Rectal smooth muscle tissue (tissue), 1 donor: ENCODE measurements around the gene NTN4.
"Not testable (repeated sequence)": the region's sequence is repeated elsewhere in the genome, so short reads cannot be mapped to it uniquely, and the experiment has no call there.

Experiments used
- H3K27ac ChIP-seq: one replicate; pipeline ENCODE4 v1.7.0; 2013; ENCODE audit warnings: low read depth, low read length, inconsistent platforms
- H3K27me3 ChIP-seq: one replicate; pipeline ENCODE4 v1.7.0; 2013; ENCODE audit warnings: low read length; ENCODE audit not compliant: control insufficient read depth, insufficient read depth
- H3K36me3 ChIP-seq: one replicate; pipeline ENCODE4 v1.7.0; 2013; ENCODE audit warnings: low read length; ENCODE audit not compliant: control insufficient read depth, insufficient read depth
- H3K4me1 ChIP-seq: one replicate; pipeline ENCODE4 v1.7.0; 2013; ENCODE audit warnings: low read length; ENCODE audit not compliant: control insufficient read depth, insufficient read depth
- H3K4me3 ChIP-seq: one replicate; pipeline ENCODE4 v1.7.0; 2013; ENCODE audit warnings: low read length
- H3K9ac ChIP-seq: one replicate; pipeline ENCODE4 v1.7.0; 2013; ENCODE audit warnings: low read length

The NTN4 gene

DNA sequence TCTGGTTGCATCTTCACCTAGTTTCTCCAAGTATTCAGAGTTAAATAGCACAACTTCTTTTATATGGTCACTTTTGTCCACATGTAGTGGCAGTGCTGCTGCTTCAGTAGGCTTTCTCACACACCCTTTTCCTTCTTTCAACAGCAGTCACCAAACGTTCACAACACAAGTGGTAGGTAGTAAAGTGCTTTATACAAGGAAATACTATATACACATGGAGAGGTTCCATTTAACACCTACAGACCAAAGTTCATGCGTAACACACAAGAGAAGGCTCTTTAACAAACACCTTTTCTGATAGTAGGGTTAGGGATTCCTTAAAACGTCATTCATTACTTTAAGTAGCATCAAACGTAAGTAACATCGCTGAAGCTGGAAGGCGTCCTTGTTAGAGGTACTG is 132.2 kb downstream of the NTN4 start:
- no peak overlapping the region for H3K27ac ChIP-seq
- no peak overlapping the region for H3K9ac ChIP-seq
- H3K27me3 ChIP-seq: no peaks in the 10 kb centered on the region

DNA sequence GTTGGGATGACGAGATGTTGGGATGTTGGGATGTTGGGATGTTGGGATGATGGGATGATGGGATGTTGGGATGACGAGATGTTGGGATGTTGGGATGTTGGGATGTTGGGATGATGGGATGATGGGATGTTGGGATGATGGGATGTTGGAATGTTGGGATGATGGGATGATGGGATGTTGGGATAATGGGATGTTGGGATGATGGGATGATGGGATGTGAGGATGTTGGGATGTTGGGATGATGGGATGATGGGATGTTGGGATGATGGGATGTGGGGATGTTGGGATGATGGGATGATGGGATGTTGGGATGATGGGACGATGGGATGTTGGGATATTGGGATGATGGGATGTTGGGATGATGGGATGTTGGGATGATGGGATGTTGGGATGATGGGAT is 135.9 kb downstream of the NTN4 start:
- not testable (repeated sequence) for H3K4me1 ChIP-seq, H3K4me3 ChIP-seq, H3K27ac ChIP-seq, H3K27me3 ChIP-seq, H3K36me3 ChIP-seq, H3K9ac ChIP-seq

More for the DNA sequence above, 132.2 kb downstream of the NTN4 start:
- Histone ChIP-seq H3K4me3 (no peak overlapping the region), H3K4me1 (no peaks in the 10 kb centered on the region), H3K36me3 (no peaks in the 10 kb centered on the region)

- Histone ChIP-seq H3K4me3 (no peak overlapping the region), H3K27me3 (no peaks in the 10 kb centered on the region), H3K4me1 (no peaks in the 10 kb centered on the region), H3K27ac (no peak overlapping the region), H3K9ac (no peak overlapping the region), H3K36me3 (no peaks in the 10 kb centered on the region)
Measured at GRCh38 chr12:95653771-95654546, 136.6 kb downstream of the NTN4 start.

DNA sequence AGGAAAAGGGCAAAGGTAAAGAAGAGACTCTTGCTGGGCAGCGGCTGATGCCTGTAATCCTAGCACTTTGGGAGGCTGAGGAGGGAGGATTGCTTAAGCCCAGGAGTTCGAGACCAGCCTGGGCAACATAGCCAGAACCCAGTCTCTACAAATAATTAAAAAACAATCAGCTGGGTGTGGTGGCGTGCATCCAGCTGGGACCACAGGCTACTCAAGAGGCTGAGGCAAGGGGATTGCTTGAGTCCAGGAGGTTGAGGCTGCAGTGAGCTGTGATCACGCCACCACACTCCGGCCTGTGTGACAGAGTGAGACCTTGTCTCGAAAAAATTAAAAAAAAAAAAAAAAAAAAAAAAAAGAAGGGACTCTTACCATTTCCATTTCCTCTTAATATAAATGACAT is 138.9 kb downstream of the NTN4 start:
- no peak overlapping the region for H3K9ac ChIP-seq
- no peak overlapping the region for H3K4me3 ChIP-seq
- no peaks in the 10 kb centered on the region for H3K36me3 ChIP-seq
- H3K4me1 ChIP-seq: peaks cover 4% of the 10 kb centered on the region
- no peak overlapping the region for H3K27ac ChIP-seq
- H3K27me3 ChIP-seq: no peaks in the 10 kb centered on the region

DNA sequence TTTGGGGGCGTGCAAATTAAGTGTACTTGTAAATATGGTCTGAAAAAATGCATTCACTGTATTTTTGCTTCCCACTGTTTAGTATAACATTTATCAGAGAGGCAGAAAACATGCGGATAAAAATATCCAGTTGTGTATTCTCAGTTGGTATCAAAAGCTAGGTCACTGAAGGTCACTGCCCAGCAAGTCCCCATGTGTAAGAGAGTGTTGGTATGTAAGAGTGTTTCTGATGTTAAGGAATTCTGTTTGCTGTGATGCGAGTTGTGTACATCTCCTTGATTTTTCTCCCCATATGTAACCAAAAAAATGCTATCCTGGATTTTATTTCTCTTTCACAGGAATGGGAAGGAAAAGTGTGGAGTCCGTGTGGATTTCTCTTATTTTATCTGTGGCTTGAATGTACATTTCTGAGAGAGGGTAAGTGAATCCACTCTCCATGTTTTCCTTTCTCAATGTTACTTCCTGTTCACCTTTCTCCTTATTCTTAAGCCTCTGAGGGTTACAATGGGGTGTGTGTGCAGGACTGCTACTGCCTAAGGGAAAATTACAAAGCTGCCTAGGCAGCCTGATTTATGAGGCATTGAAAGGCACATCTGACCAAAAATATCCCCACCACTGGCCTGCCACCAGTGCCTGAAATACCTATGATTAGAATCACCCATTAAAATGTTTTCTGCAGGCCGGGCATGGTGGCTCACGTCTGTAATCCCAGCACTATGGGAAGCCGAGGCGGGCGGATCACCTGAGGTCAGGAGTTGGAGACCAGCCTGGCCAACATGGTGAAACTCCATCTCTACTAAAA is 141.4 kb downstream of the NTN4 start:
- no peak overlapping the region for H3K27ac ChIP-seq
- H3K9ac ChIP-seq: no peak overlapping the region
- H3K36me3 ChIP-seq: no peaks in the 10 kb centered on the region
- no peak overlapping the region for H3K4me3 ChIP-seq
- no peaks in the 10 kb centered on the region for H3K27me3 ChIP-seq
- peaks cover 7% of the 10 kb centered on the region for H3K4me1 ChIP-seq

DNA sequence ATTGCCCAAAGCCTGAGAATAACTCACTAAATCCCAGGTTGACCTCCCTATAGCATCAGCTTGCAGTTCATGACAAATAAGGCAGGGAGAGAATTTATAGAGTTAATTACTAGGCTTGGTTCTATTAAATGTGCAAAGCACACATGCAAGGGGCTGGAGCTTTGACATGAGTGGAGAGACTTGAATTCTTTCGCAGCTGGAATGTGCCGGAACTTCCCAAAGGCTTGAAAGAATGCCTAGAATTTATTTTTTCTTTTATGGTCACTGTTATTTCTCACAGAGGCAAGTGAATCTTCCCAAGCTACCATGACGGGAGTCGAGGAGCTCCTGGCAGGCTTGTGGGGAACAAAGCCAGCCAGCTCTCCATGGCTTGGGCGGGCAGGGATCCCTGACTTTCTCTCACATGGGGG is 143.8 kb downstream of the NTN4 start:
- no peak overlapping the region for H3K9ac ChIP-seq
- H3K36me3 ChIP-seq: no peaks in the 10 kb centered on the region
- H3K27me3 ChIP-seq: no peaks in the 10 kb centered on the region
- H3K4me3 ChIP-seq: no peak overlapping the region
- H3K27ac ChIP-seq: no peak overlapping the region
- peaks cover 7% of the 10 kb centered on the region for H3K4me1 ChIP-seq

DNA sequence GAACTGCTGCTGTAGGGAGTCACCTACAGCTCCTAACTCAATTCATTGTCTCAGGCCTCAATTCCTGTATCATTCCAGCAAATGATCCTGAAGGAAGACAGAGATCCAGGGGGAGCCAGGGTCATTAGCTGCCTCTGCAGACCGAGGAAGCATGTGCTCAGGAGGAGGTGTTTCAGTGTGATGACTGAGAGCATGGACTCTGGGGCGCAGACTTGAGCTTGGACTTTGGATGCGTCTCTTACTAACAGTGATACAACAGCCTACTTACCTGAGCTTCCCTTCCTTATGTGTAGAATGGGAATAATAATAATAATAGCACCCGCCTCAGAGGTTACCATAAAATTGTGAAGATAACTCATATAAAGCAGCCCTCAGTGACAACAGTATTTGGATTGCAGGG is 147.3 kb downstream of the NTN4 start:
- no peak overlapping the region for H3K9ac ChIP-seq
- H3K27me3 ChIP-seq: no peaks in the 10 kb centered on the region
- H3K27ac ChIP-seq: no peak overlapping the region
- no peaks in the 10 kb centered on the region for H3K36me3 ChIP-seq
- peaks cover 7% of the 10 kb centered on the region for H3K4me1 ChIP-seq
- H3K4me3 ChIP-seq: no peak overlapping the region

DNA sequence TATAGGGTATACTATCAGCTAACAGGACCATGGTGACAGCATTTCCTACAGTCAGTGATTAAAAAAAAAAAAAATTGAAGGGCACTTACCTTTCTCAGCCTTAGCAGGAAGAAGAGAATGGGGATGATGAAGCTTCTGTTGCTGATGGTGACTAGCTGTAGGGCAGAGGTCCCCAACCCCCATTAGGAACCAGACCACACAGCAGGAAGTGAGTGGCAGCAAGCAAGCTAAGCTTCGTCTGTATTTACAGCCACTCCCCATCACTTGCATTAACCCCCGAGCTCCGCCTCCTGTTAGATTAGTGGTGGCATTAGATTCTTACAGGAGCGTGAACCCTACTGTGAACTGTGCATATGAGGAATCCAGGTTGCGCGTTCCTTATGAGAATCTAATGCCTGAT is 148.0 kb downstream of the NTN4 start:
- Histone ChIP-seq H3K9ac (no peak overlapping the region), H3K4me1 (peaks cover 7% of the 10 kb centered on the region), H3K36me3 (no peaks in the 10 kb centered on the region), H3K4me3 (no peak overlapping the region), H3K27me3 (no peaks in the 10 kb centered on the region), H3K27ac (no peak overlapping the region)

DNA sequence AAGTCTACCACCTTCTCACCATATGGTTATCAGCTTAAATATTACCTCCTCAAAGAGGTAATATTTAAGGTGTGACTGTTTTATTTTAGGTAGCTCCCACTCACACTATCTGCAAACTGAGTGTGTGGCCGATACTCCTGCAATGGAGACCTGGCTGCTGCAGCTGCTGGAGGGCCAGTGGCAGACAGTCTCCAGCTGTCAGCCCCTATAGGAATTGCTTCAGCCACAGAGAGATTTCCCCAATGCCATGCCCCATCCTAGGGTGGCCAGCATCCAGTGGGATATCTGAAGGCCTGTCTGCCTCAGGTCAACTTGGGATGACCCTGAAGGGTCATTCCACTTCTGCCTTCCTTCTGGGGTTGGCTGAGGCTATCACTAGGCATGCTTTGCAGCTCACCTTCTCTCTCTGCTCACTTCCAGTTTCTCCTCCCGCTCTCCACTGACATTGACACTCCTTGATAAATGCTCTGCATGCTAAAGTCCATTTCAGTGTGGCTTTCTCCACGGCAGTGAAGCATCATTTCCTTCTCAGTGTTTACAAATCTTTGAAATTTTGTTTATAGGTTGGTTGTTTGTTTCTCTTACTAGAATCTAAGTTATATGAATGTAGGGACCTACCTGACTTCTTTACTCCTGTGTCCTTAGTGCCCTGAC is 149.1 kb downstream of the NTN4 start:
- Histone ChIP-seq H3K9ac (no peak overlapping the region), H3K36me3 (no peaks in the 10 kb centered on the region), H3K27ac (no peak overlapping the region)

DNA sequence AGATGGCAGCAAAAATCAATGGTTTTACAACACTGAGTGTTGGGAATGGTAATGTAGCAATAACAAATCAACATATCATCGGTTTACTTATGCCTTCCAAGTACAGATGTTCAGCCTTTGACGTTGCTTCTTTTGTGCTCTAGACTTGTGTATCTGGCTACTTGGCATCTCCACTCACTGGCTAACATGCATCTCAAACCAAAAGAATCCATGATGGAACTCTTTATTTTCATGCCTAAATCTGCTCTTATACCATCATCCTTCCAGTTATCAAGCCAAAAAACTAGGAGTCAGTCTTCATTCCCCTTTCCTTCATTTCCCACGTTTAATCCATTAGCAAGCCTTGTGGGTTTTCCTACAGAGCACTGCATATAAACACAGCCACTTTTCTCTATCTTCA is 150.0 kb downstream of the NTN4 start:
- Histone ChIP-seq H3K9ac (no peak overlapping the region), H3K27me3 (no peaks in the 10 kb centered on the region), H3K27ac (no peak overlapping the region), H3K4me3 (no peak overlapping the region), H3K4me1 (no peaks in the 10 kb centered on the region), H3K36me3 (no peaks in the 10 kb centered on the region)

More for the DNA sequence above, 149.1 kb downstream of the NTN4 start:
- Histone ChIP-seq H3K4me3 (no peak overlapping the region), H3K4me1 (no peaks in the 10 kb centered on the region), H3K27me3 (no peaks in the 10 kb centered on the region)

GRCh38 chr12:95637471-95638155 is 153.0 kb downstream of the NTN4 start:
- H3K4me1 ChIP-seq: peaks cover 6% of the 10 kb centered on the region
- no peak overlapping the region for H3K9ac ChIP-seq
- H3K27ac ChIP-seq: no peak overlapping the region
- H3K4me3 ChIP-seq: no peak overlapping the region
- H3K27me3 ChIP-seq: no peaks in the 10 kb centered on the region
- H3K36me3 ChIP-seq: no peaks in the 10 kb centered on the region

DNA sequence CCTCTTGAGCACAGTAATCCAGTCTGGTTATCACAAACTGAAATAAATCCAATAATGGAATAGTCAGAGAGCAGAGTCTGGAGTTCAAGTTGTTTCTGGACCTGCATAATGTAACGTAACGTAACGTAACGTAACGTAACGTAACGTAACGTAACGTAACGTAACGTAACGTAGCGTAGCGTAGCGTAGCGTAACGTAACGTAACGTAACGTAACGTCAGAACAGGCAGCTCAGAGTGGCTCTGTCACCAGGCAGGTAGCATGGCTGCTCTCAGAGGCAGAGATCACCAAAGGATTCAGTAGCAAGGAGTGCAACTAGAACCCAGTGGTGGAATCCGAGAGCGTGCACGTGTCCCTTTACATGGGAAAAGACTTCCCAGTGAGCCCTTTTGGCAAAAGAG is 153.6 kb downstream of the NTN4 start:
- no peaks in the 10 kb centered on the region for H3K36me3 ChIP-seq
- H3K27ac ChIP-seq: no peak overlapping the region
- H3K4me1 ChIP-seq: peaks cover 6% of the 10 kb centered on the region
- H3K4me3 ChIP-seq: no peak overlapping the region
- no peak overlapping the region for H3K9ac ChIP-seq
- H3K27me3 ChIP-seq: no peaks in the 10 kb centered on the region
